ENCODE data around the gene CDH4.
"Not testable (repeated sequence)": the region's sequence is repeated elsewhere in the genome, so short reads cannot be mapped to it uniquely, and the experiment has no call there.

The CDH4 gene

GRCh38 chr20:61253640-61254511, 1.8 kb downstream of the CDH4 start:
- DNase-seq (ENCODE audit: low spot score), result no peak

- DNase-seq (ENCODE audit: low spot score), result no peak
Measured at GRCh38 chr20:61254881-61255626, 3.0 kb downstream of the CDH4 start.

- no peak for DNase-seq (ENCODE audit: low spot score)
Measured at GRCh38 chr20:61256365-61256764, 4.3 kb downstream of the CDH4 start.

- no peak for DNase-seq (ENCODE audit: low spot score)
Measured at GRCh38 chr20:61256824-61257223, 4.8 kb downstream of the CDH4 start.

GRCh38 chr20:61257611-61258010, 5.5 kb downstream of the CDH4 start:
- no peak for DNase-seq (ENCODE audit: low spot score)

GRCh38 chr20:61259741-61260140, 7.7 kb downstream of the CDH4 start:
- DNase-seq (ENCODE audit: low spot score), result no peak

GRCh38 chr20:61260905-61261304, 8.8 kb downstream of the CDH4 start:
- DNase-seq (ENCODE audit: low spot score), result no peak

GRCh38 chr20:61262036-61262435, 10.0 kb downstream of the CDH4 start:
- no peak for DNase-seq (ENCODE audit: low spot score)

- DNase-seq (ENCODE audit: low spot score), result no peak
Measured at GRCh38 chr20:61262514-61262913, 10.5 kb downstream of the CDH4 start.

GRCh38 chr20:61263084-61263695, 11.1 kb downstream of the CDH4 start:
- no peak for DNase-seq (ENCODE audit: low spot score)

- DNase-seq (ENCODE audit: low spot score), result no peak
Measured at GRCh38 chr20:61263938-61264337, 11.9 kb downstream of the CDH4 start.

- no peak for DNase-seq (ENCODE audit: low spot score)
Measured at GRCh38 chr20:61267241-61267640, 15.2 kb downstream of the CDH4 start.

- no peak for DNase-seq (ENCODE audit: low spot score)
Measured at GRCh38 chr20:61268024-61268423, 16.0 kb downstream of the CDH4 start.

GRCh38 chr20:61271312-61272231, 19.5 kb downstream of the CDH4 start:
- DNase-seq (ENCODE audit: low spot score), result no peak

- DNase-seq (ENCODE audit: low spot score), result not testable (repeated sequence)
Measured at GRCh38 chr20:61273024-61273423, 21.0 kb downstream of the CDH4 start.

GRCh38 chr20:61273666-61274065, 21.6 kb downstream of the CDH4 start:
- DNase-seq (ENCODE audit: low spot score), result not testable (repeated sequence)

- no peak for DNase-seq (ENCODE audit: low spot score)
Measured at GRCh38 chr20:61274326-61274725, 22.3 kb downstream of the CDH4 start.

- no peak for DNase-seq (ENCODE audit: low spot score)
Measured at GRCh38 chr20:61278296-61278695, 26.2 kb downstream of the CDH4 start.

GRCh38 chr20:61279621-61280150, 27.6 kb downstream of the CDH4 start:
- no peak for DNase-seq (ENCODE audit: low spot score)

- no peak for DNase-seq (ENCODE audit: low spot score)
Measured at GRCh38 chr20:61280217-61280980, 28.3 kb downstream of the CDH4 start.

Measured in left forelimb (tissue), 1 donor.